ENCODE data around the gene ORC6.

DNA sequence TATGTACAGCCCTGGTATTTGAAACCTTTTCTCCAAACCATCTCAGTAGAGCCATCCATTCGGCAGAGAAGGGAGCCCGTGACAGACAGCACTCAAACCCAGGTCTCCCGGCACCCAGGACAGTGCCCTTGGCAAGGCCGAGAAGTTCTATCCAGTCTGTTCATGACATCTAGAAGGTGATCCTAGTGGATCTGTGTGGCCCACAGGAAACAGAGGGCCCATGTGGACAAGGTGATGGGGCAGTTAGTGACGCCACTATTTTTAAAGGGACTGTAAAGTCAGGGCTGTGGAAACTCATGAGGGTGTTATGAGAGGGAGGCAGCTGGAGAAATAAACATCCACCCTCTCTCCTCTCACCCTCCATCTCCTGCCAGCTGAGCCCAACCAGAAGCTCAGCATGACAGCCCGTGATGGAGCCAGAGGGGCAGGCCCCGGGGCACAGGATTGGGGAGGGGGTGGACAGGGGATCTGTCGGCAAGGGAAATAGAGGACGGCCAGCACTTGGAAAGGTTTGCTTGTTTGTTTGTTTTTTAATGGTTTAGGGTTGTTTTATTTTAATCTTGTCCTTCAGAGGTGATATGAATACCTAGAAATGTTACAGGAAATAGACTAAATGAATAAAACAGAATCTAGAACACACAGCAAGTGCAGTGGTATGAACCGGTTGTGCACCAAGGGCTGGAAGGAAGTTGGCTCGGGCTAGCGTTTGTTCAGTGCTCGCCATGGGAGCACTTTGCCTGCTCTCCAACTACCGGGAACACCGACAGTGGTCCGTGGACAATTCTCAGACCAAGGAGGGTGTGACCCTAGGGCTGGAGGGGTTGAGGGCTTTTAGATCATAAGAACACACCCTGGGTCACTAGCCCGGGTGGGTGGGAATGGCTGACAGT is 41.6 kb downstream of the ORC6 start:
- TF ChIP-seq, protein P1, sequence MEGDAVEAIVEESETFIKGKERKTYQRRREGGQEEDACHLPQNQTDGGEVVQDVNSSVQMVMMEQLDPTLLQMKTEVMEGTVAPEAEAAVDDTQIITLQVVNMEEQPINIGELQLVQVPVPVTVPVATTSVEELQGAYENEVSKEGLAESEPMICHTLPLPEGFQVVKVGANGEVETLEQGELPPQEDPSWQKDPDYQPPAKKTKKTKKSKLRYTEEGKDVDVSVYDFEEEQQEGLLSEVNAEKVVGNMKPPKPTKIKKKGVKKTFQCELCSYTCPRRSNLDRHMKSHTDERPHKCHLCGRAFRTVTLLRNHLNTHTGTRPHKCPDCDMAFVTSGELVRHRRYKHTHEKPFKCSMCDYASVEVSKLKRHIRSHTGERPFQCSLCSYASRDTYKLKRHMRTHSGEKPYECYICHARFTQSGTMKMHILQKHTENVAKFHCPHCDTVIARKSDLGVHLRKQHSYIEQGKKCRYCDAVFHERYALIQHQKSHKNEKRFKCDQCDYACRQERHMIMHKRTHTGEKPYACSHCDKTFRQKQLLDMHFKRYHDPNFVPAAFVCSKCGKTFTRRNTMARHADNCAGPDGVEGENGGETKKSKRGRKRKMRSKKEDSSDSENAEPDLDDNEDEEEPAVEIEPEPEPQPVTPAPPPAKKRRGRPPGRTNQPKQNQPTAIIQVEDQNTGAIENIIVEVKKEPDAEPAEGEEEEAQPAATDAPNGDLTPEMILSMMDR (conservative IDR thresholded peaks at IDR 0.05), result no peak
- no peak for TF ChIP-seq EZH2 (IDR thresholded peaks at IDR 0.05; ENCODE audit: low read depth)
